K562 (cell line): ENCODE measurements around the gene TDRD10. TPM values are rescaled to one million over a fixed set of nuclear protein-coding genes. Genes with fewer than 3 reads are reported as not detected.

Experiments
- ERF ChIP-seq: fragments of 450-650 bp; formaldehyde crosslinking; IDR thresholded peaks from 2 replicates; pipeline ENCODE4 v1.4.0; 2020; ENCODE audit warnings: mild to moderate bottlenecking, mixed read lengths
- HDAC2 ChIP-seq: fragments of 450-650 bp; IDR thresholded peaks from 2 replicates; pipeline ENCODE4 v1.6.1; 2016; ENCODE audit warnings: mild to moderate bottlenecking
- MECOM ChIP-seq: fragments of 250-450 bp; sonication (Bioruptor Pico); IDR thresholded peaks from 2 replicates; pipeline ENCODE4 v1.8.0; 2022; ENCODE audit warnings: inconsistent platforms
- MEF2D ChIP-seq: conservative IDR thresholded peaks from 2 replicates; pipeline ENCODE4 v1.6.1; 2016; ENCODE audit warnings: low read depth, missing genetic modification characterization, missing compliant biosample characterization
- MIER1 ChIP-seq: fragments of 450-650 bp; IDR thresholded peaks from 2 replicates; pipeline ENCODE4 v1.6.1; 2016; ENCODE audit warnings: antibody characterized with exemption, mild to moderate bottlenecking, low read depth
- POLR2G ChIP-seq: fragments of 200-400 bp; formaldehyde crosslinking; IDR thresholded peaks from 2 replicates; pipeline ENCODE4 v1.6.1; 2017; ENCODE audit warnings: low read depth, mild to moderate bottlenecking, antibody characterized with exemption, low read length, moderate library complexity
- RBM39 ChIP-seq: fragments of 200-400 bp; formaldehyde crosslinking; optimal IDR thresholded peaks from 2 replicates; pipeline ENCODE3; 2018; ENCODE audit warnings: low read depth, low read length
- SMC3 ChIP-seq: conservative IDR thresholded peaks from 2 replicates; pipeline ENCODE4 v1.6.1; 2011; ENCODE audit warnings: low read depth, low read length, improper control_type of control experiment; ENCODE audit not compliant: insufficient read depth
- TAL1 ChIP-seq: fragments of 450-650 bp; IDR thresholded peaks from 2 replicates; pipeline ENCODE4 v1.6.1; 2016; ENCODE audit warnings: mild to moderate bottlenecking
- TRIM24 ChIP-seq, 2 experiments: fragments of 450-650 bp; IDR thresholded peaks; 2 replicates each; pipeline ENCODE4 v1.6.1; 2016
- ZBTB17 ChIP-seq: fragments of 450-650 bp; formaldehyde crosslinking; IDR thresholded peaks from 2 replicates; pipeline ENCODE4 v1.4.0; 2020; ENCODE audit warnings: mild to moderate bottlenecking
- ZNF212 ChIP-seq: fragments of 450-650 bp; formaldehyde crosslinking; IDR thresholded peaks from 2 replicates; pipeline ENCODE4 v1.4.0; 2020; ENCODE audit warnings: mild to moderate bottlenecking
- ZNF217 ChIP-seq: sonication (generic); formaldehyde crosslinking; IDR thresholded peaks from 2 replicates; pipeline ENCODE4 v1.8.0; 2022; ENCODE audit warnings: mild to moderate bottlenecking, missing genetic modification reagents
- ZNF232 ChIP-seq: sonication (generic); formaldehyde crosslinking; IDR thresholded peaks from 2 replicates; pipeline ENCODE4 v1.8.0; 2022; ENCODE audit warnings: mild to moderate bottlenecking, missing genetic modification reagents
- ZNF24 ChIP-seq: fragments of 450-650 bp; IDR thresholded peaks from 2 replicates; pipeline ENCODE4 v1.6.1; 2016
- ZNF57 ChIP-seq: fragments of 450-650 bp; formaldehyde crosslinking; IDR thresholded peaks from 2 replicates; pipeline ENCODE4 v1.4.0; 2020; ENCODE audit warnings: mild to moderate bottlenecking, moderate library complexity
- ZNF696 ChIP-seq: fragments of 250-450 bp; sonication (Bioruptor Pico); conservative IDR thresholded peaks from 2 replicates; pipeline ENCODE4 v1.4.0; 2020; ENCODE audit warnings: mild to moderate bottlenecking, moderate library complexity
- polyA plus RNA-seq, 8 experiments: library from polyadenylated mRNA; depleted of rRNA in 4 of 8; stranded (reverse) in 5 of 8; unstranded in 3 of 8; fragments of >200 nt; fragmentation: Nextera tagmentation in 2 of 8; fragmentation: Illumina TruSeq in 1 of 8; extraction: Ambion mirVana in 2 of 8; extraction: Trizol in 1 of 8; gene quantifications; 2 replicates each; pipeline versions ENCODE4 v1.2.1 to v1.2.3, GENCODE V29; 2011 to 2014; ENCODE audit warnings: inconsistent platforms in 1 of 8, missing spikeins in 1 of 8
- total RNA-seq, 7 experiments: library from RNA; depleted of rRNA in 6 of 7; stranded (reverse); fragments of >200 nt in 6 of 7; fragmentation: Illumina TruSeq in 2 of 7; extraction: Trizol in 2 of 7; gene quantifications; 2 replicates each; pipeline versions ENCODE4 v1.2.1 to v1.2.3, GENCODE V29; 2011 to 2021; ENCODE audit warnings: low replicate concordance in 1 of 7
- TF ChIP-seq, protein P1 (sequence below): sonication (generic); formaldehyde crosslinking; IDR thresholded peaks from 2 replicates; pipeline ENCODE4 v1.8.0; 2023; ENCODE audit warnings: mild to moderate bottlenecking, missing genetic modification reagents
- TF ChIP-seq, protein P2 (sequence below): sonication (generic); formaldehyde crosslinking; IDR thresholded peaks from 2 replicates; pipeline ENCODE4 v1.9.0; 2022; ENCODE audit warnings: mild to moderate bottlenecking, missing genetic modification reagents
- TF ChIP-seq, protein P3 (sequence below): fragments of 200-800 bp; sonication (Bioruptor generic); IDR thresholded peaks from 2 replicates; pipeline ENCODE4 v1.6.1; 2017; ENCODE audit warnings: missing genetic modification characterization, missing compliant biosample characterization
- TF ChIP-seq, protein P4 (sequence below): fragments of 450-650 bp; formaldehyde crosslinking; IDR thresholded peaks from 2 replicates; pipeline ENCODE4 v1.4.0; 2022; ENCODE audit warnings: mild to moderate bottlenecking, moderate library complexity
- TF ChIP-seq, protein P5 (sequence below): fragments of 250-450 bp; sonication (Bioruptor Pico); IDR thresholded peaks from 2 replicates; pipeline ENCODE4 v1.8.0; 2021; ENCODE audit warnings: mild to moderate bottlenecking, moderate library complexity
- TF ChIP-seq, protein P6 (sequence below): fragments of 450-650 bp; formaldehyde crosslinking; IDR thresholded peaks from 2 replicates; pipeline ENCODE4 v1.4.0; 2020; ENCODE audit warnings: mild to moderate bottlenecking

Gene TDRD10
- total and polyA plus RNA-seq, 9 of the 15 experiments (the other 6 are each of a cell fraction or from before 2014, with no cell fraction given), result not detected

DNA sequence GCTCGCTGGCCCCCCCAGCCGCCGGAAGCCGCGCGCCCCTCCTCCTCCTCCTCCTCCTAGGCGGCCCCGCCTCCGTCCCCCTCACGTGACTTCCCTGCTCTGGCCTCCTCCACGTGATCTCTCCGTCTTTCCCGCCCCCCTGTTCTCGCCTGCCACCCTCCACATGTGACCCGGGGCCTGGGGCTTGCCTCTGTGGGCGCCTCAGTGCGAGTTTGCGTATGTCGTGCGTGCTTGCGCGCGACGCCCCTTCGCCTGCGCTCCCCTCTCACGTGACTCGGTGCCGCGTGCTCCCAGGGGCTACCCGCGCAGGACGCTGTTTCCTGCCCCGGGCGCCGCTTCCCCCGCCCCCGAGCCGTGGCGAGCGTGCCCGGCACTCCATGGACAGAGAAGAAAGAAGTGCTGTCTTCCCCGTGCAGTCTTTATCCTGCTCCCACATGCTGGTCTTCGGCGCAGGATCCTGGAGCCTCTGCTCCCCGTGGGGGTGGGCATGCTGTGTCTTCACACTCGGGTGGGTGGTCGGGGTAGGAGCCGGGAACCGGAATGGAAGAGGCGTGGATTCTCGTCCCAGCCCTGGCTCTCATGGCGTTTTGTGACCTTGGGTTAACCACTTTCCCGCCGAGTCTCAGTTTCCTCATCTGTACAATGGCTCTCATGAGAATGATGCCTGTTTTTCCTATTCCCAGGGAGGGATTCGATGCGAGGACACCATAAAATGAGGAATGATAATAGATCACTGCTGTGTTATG lies 56.9 kb downstream of the TDRD10 start (continued):
- TF ChIP-seq MEF2D (tag), result peak; percentile 32; the same call in 1 of the 2 replicates
- TF ChIP-seq, protein P1, sequence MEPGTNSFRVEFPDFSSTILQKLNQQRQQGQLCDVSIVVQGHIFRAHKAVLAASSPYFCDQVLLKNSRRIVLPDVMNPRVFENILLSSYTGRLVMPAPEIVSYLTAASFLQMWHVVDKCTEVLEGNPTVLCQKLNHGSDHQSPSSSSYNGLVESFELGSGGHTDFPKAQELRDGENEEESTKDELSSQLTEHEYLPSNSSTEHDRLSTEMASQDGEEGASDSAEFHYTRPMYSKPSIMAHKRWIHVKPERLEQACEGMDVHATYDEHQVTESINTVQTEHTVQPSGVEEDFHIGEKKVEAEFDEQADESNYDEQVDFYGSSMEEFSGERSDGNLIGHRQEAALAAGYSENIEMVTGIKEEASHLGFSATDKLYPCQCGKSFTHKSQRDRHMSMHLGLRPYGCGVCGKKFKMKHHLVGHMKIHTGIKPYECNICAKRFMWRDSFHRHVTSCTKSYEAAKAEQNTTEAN, result no peak
- TF ChIP-seq, protein P2, sequence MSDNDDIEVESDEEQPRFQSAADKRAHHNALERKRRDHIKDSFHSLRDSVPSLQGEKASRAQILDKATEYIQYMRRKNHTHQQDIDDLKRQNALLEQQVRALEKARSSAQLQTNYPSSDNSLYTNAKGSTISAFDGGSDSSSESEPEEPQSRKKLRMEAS, result peak; percentile 100
- TF ChIP-seq TAL1, result no peak
- peak; percentile 82 for TF ChIP-seq POLR2G
- TF ChIP-seq, protein P3, sequence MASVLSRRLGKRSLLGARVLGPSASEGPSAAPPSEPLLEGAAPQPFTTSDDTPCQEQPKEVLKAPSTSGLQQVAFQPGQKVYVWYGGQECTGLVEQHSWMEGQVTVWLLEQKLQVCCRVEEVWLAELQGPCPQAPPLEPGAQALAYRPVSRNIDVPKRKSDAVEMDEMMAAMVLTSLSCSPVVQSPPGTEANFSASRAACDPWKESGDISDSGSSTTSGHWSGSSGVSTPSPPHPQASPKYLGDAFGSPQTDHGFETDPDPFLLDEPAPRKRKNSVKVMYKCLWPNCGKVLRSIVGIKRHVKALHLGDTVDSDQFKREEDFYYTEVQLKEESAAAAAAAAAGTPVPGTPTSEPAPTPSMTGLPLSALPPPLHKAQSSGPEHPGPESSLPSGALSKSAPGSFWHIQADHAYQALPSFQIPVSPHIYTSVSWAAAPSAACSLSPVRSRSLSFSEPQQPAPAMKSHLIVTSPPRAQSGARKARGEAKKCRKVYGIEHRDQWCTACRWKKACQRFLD (CRISPR knock-in tag), result peak; percentile 75
- TF ChIP-seq ZNF212 (CRISPR knock-in tag), result no peak
- TF ChIP-seq ERF (CRISPR knock-in tag), result peak; percentile 29; the same call in 1 of the 2 replicates
- no peak for TF ChIP-seq ZNF217 (CRISPR knock-in tag)
- peak in 1 of 2 experiments; percentile 66; a peak in 1 of 4 replicates for TF ChIP-seq TRIM24 (IDR thresholded peaks at IDR 0.05)
- 0 out of 2 replicates have a peak, but pooled peaks have one; percentile 19 for TF ChIP-seq MIER1
- TF ChIP-seq, protein P4, sequence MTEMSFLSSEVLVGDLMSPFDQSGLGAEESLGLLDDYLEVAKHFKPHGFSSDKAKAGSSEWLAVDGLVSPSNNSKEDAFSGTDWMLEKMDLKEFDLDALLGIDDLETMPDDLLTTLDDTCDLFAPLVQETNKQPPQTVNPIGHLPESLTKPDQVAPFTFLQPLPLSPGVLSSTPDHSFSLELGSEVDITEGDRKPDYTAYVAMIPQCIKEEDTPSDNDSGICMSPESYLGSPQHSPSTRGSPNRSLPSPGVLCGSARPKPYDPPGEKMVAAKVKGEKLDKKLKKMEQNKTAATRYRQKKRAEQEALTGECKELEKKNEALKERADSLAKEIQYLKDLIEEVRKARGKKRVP (CRISPR knock-in tag), result no peak
- TF ChIP-seq SMC3, result 0 out of 2 replicates have a peak, but pooled peaks have one; percentile 20
- TF ChIP-seq ZBTB17 (CRISPR knock-in tag), result peak; percentile 41; the same call in 1 of the 2 replicates
- TF ChIP-seq ZNF24, result no peak; the same call in 1 of the 2 replicates
- TF ChIP-seq ZNF57 (CRISPR knock-in tag), result 0 out of 2 replicates have a peak, but pooled peaks have one; percentile 5
- TF ChIP-seq, protein P5, sequence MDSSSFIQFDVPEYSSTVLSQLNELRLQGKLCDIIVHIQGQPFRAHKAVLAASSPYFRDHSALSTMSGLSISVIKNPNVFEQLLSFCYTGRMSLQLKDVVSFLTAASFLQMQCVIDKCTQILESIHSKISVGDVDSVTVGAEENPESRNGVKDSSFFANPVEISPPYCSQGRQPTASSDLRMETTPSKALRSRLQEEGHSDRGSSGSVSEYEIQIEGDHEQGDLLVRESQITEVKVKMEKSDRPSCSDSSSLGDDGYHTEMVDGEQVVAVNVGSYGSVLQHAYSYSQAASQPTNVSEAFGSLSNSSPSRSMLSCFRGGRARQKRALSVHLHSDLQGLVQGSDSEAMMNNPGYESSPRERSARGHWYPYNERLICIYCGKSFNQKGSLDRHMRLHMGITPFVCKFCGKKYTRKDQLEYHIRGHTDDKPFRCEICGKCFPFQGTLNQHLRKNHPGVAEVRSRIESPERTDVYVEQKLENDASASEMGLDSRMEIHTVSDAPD, result no peak
- TF ChIP-seq, protein P6, sequence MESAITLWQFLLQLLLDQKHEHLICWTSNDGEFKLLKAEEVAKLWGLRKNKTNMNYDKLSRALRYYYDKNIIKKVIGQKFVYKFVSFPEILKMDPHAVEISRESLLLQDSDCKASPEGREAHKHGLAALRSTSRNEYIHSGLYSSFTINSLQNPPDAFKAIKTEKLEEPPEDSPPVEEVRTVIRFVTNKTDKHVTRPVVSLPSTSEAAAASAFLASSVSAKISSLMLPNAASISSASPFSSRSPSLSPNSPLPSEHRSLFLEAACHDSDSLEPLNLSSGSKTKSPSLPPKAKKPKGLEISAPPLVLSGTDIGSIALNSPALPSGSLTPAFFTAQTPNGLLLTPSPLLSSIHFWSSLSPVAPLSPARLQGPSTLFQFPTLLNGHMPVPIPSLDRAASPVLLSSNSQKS (CRISPR knock-in tag), result no peak; the same call in 1 of the 2 replicates
- TF ChIP-seq HDAC2, result peak; percentile 85
- TF ChIP-seq ZNF696 (CRISPR knock-in tag), result no peak
- TF ChIP-seq MECOM (CRISPR knock-in tag), result no peak
- TF ChIP-seq ZNF232 (CRISPR knock-in tag), result peak; percentile 90; the same call in 1 of the 2 replicates
- TF ChIP-seq RBM39, result no peak
